Right lobe of liver (tissue), 5 donors: ENCODE data around the gene DHX38. TPM values are rescaled to one million over a fixed set of nuclear protein-coding genes. Genes with fewer than 3 reads are reported as not detected.

Source experiments
- total RNA-seq, 6 experiments: library from RNA; depleted of rRNA in 2 of 6; stranded (reverse); fragments of >200 nt in 2 of 6; fragmentation: NEBNext Ultra II Directional in 3 of 6; extraction: Animal tissue kit (Norgen Biotek cat#: 25700) in 3 of 6; gene quantifications; one replicate each; pipeline versions ENCODE4 v1.1.0 to v1.2.4, GENCODE V29; 2016 to 2023
- donor health status: DM: no; HTN: no; CAD: no.
- donor health status: DM: no; HTN: no; CAD: no.
- donor health status: DM: no; HTN: yes; CAD: no.
- donor health status: DM: no; HTN: yes; CAD: no.

DHX38 gene
- total RNA-seq, 6 experiments from 2014 or later = 22.2 to 29.8 (median 23.3) TPM

Other genes starting within 250 kb of the DHX38 start
- gene ATXN1L, start 247.9 kb upstream of the DHX38 start, total RNA-seq = 10 to 100 TPM in 3 of 6 experiments, 1 to 10 TPM in 3; 9.2 to 11.9 (median 10.3) TPM
- gene ZNF821, start 209.7 kb upstream of the DHX38 start, total RNA-seq = 1 to 10 TPM; 1.3 to 3.8 (median 1.7) TPM
- gene IST1, start 198.3 kb upstream of the DHX38 start, total RNA-seq = 10 to 100 TPM; 44.7 to 73.4 (median 65.5) TPM
- gene PKD1L3, start 93.4 kb upstream of the DHX38 start, total RNA-seq = 1 to 10 TPM in 2 of 6 experiments, under 1 TPM in 4; 0.60 to 2.0 (median 0.83) TPM
- gene DHODH, start 85.1 kb upstream of the DHX38 start, total RNA-seq = 100 to 1,000 TPM in 1 of 6 experiments, 10 to 100 TPM in 5; 26.7 to 108 (median 74.6) TPM
- gene HP, start 39.3 kb upstream of the DHX38 start, total RNA-seq = over 10,000 TPM; 42,048 to 58,242 (median 47,923) TPM
- gene HPR, start 30.6 kb upstream of the DHX38 start, total RNA-seq = 100 to 1,000 TPM; 115 to 337 (median 142) TPM
- 10 to 100 TPM in 2 of 6 experiments, 1 to 10 TPM in 4; 5.5 to 11.6 (median 8.2) TPM for gene TXNL4B, start 227 bp upstream of the DHX38 start, total RNA-seq
- gene PMFBP1, start 78.3 kb downstream of the DHX38 start, total RNA-seq = under 1 TPM in 4 of 6 experiments, not detected in 2; 0.09 to 0.53 (median 0.19) TPM